Measurements from ENCODE around the gene MEMO1.
"Not testable (repeated sequence)": the region's sequence is repeated elsewhere in the genome, so short reads cannot be mapped to it uniquely, and the experiment has no call there.

MEMO1 gene

DNA sequence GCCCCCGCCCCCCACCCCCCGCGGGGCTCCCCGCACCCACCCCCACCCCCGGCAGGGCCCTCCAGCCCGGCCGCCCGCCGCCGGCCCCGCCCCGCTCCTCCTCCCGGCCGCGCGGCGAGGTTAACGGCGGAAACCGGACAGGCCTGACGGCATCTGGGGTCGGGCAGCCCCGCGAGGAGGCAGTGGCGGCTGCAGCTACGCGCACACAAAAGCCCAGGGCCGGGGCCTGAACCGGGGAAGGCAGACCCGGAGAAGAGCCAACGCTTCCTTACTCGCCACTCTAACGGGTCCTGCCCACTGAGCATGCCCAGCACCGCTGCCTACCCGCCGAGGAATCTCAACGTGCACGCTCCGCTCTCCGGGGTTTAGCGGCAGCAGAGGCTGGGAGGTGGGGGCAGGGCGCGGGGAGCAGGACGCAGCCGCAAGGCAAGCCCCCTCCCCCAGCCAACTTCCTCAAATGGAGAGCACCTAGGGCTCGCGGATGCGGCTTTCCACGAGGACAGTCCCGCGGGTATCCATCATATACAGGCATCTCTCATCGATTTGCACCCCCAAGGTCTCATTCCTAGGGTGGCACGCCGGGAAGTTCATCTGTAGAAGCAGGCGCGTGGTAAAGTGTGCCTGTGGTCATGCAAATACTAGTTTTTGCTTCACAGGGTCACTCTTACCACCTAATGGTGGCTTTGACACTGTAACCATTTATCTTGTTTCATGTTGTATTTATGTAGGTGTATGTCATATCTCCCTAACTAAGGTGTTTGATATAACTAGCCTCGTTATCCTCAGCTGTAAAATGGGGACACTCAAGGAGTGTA is at the start of gene MEMO1:
TSS of gene MEMO1 (minus strand) at position 339 of the 815 bp plus-strand sequence. CDS start 761 bp downstream, outside the sequence.
- DNase-seq (ENCODE audit: low read depth in 2 of 2), result peak; percentile 84 to 85

DNA sequence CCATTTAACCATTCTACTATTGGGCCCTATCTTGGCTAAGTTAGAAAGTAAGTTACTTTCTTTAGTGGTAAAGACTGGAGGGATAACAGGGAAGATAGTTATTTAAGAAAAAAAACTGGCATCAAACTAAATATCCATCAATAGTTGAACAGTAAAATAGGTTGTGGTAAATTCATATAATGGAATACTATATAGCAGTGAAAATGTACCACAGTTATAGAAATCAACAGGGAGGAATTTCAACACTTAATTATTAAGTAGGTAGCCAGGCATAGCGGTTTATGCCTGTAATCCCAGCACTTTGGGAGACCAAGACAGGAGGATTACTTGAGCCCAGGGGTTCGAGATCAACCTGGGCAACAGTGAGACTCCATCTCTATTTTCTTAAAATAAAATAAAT is 49.5 kb upstream of the MEMO1 start:
- DNase-seq (ENCODE audit: low read depth in 2 of 2), result no peak

GRCh38 chr2:32058130-32058529 is 47.3 kb upstream of the MEMO1 start:
- DNase-seq (ENCODE audit: low read depth in 2 of 2), result no peak

GRCh38 chr2:32054583-32054982 is 43.8 kb upstream of the MEMO1 start:
- not testable (repeated sequence) for DNase-seq (ENCODE audit: low read depth in 2 of 2)

GRCh38 chr2:32051836-32052439 is 41.1 kb upstream of the MEMO1 start:
- DNase-seq (ENCODE audit: low read depth in 2 of 2), result no peak

DNA sequence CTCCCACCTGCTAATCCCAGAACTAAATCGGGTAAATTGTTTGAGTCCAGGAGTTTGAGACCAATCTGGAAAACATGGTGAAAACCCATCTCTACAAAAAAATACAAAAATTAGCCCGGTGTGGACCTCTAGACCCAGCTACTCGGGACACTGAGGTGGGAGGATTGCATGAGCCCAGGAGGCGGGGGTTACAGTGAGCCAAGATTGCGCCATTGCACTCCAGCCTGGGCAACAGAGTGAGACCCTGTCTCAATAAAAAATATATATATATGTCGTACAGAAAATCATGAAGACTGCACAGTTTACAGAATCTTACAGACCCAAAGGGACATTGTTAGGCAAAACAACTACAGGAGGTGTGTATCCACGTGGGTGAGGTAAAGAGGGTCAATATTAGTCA is 32.8 kb upstream of the MEMO1 start:
- no peak for DNase-seq (ENCODE audit: low read depth in 2 of 2)

DNA sequence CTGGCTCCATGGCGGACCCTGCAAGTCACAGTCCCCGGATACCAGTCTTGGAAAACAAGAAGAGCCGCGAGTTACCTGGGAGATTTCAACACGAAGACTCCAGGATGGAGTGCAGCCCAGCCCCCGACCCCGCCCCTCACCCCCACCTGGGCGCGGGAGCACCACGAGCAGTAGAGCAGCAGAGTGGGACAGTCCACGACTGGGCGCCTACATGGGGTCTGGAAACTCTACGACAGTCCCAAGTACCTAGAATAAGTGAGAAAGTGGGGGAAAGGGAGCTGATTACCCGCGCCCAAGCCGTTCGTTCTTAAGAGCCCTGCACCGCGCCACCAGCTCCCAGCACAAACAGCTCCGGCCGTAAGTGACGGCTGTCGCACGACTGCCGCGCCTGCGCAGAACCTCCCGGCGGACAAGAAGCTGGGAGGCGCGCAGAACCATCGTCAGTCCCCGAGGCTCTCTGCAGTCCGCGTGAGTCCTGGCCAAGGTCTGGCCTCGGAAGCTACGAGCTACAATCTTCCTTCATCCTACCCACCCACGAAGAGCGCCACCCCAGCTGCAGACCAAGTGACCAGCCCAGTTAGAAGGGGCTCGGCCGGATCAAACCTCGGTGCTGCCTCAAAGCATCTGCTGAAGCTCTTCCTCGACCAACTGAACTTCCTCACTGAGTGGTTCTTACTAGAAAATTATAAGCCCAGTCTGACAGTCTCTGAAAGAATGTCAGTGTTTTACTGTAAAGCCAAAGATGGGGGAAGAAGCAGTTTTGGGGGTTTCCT is 28.8 kb upstream of the MEMO1 start, which contains the start of gene DPY30:
TSS of gene DPY30 (minus strand) at position 359 of the 773 bp plus-strand sequence. CDS start at position 10, 349 bp downstream.
- peak; percentile 69 to 70 for DNase-seq (ENCODE audit: low read depth in 2 of 2)

- not testable (repeated sequence) for DNase-seq (ENCODE audit: low read depth in 2 of 2)
These were observed 23.5 kb upstream of the MEMO1 start for GRCh38 chr2:32034198-32034887.

GRCh38 chr2:32018789-32019482 is 8.1 kb upstream of the MEMO1 start:
- not testable (repeated sequence) for DNase-seq (ENCODE audit: low read depth in 2 of 2)

DNA sequence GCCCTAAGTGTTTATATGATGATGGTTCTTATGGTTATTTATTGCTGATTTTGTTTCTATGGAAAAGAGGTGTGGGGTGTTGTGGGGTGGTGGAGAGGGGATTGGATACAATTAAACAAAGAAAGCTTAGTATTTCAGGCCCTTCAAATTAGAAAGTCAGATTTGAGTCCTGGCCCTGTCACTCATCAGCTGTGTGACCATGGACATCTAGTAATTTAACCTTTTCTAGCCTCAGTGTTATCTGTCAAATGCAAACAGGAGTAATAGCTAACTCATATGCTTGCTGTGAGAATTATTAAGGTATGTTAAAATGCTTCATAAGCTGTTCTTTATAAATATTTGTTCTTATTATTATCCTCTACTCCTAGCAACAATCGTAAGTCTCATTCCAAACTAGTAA is 2.1 kb upstream of the MEMO1 start:
- DNase-seq (ENCODE audit: low read depth in 2 of 2), result no peak

- DNase-seq (ENCODE audit: low read depth in 2 of 2), result no peak
These were observed 715 bp upstream of the MEMO1 start for GRCh38 chr2:32011485-32011960.

DNA sequence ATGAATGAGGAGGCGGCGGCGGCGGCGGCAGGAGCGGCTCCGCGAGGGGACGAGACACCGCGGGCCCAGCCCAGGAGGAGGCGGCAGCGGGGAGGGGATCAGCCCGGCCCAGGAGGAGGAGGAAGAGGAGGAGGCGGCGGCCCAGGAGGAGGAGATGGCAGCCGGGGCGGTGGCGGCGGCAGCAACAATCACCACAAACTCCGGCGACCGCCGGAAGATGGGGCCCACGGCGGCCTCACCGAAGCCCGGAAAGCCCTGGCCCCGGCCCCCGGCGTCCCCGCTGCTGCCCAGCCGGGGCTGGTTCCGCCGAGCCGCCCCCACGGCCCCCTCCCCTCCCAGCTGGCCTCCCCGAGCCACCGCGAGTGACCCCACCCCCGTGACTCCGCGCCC is 533 bp downstream of the MEMO1 start:
- DNase-seq (ENCODE audit: low read depth in 2 of 2), result peak; percentile 11 to 17

DNA sequence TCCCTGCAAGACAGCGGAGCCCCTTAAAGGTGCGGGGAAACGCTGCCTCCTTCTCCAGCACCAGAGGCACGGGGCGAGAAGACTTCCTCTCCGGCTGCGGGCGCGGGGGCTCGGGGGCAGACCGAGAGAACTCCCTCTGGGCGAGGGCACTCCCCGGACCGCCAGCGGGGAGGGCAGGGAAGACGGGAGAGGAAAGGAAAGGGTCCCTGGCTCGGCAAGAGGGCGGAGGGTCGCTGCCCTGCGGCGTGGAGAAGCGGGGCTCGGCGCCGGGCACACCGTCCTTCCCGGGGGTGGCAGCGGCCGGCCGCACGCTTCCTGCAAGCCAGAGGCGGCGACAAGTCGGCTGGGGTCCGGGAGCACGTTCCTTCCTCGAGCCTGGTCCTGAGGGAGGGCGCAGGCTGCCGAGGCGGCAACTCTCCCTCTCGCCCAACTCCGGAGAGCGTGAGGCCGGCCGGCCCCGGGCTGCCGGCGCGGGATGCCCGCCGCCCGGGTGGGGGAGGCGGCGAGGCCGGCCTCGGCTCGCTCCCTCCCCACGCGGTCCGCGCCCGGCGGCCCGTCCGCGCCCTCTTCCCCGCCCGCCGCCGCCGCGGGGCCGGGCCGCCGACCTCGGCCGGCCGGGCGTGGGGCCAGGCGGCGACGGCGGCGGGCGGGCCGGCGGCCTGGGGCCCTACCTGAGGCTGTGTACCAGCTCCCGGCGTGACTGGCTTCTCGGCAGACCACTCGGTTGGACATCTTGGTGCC is 1.1 kb downstream of the MEMO1 start:
- no peak for DNase-seq (ENCODE audit: low read depth in 2 of 2)

- no peak for DNase-seq (ENCODE audit: low read depth in 2 of 2)
These were observed 1.8 kb downstream of the MEMO1 start for GRCh38 chr2:32008805-32009515.

- DNase-seq (ENCODE audit: low read depth in 2 of 2), result no peak
These were observed 3.8 kb downstream of the MEMO1 start for GRCh38 chr2:32007121-32007391.

GRCh38 chr2:32005371-32005976 is 5.3 kb downstream of the MEMO1 start:
- DNase-seq (ENCODE audit: low read depth in 2 of 2), result no peak

- no peak for DNase-seq (ENCODE audit: low read depth in 2 of 2)
These were observed 7.0 kb downstream of the MEMO1 start for GRCh38 chr2:32003791-32004190.

DNA sequence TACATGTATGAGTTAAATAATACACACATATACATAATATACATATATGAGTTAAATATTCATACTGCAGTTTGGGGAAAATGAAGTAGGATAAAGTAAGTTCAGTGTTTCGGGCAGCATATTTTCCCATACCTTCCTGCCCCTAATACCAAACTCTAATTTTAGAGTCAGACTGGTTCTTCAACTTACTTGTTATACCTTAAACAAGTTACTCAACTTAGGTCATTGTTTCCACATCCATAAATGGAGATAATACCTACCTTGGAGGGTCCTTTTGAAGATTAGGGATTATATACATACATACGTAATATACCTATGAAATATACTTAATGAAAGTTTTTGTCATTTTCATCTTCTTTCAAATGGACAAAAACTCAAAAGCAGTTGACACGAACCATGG is 8.4 kb downstream of the MEMO1 start:
- no peak for DNase-seq (ENCODE audit: low read depth in 2 of 2)

- DNase-seq (ENCODE audit: low read depth in 2 of 2), result no peak
These were observed 11.4 kb downstream of the MEMO1 start for GRCh38 chr2:31999438-31999837.

Data from fibroblast of skin of left biceps (primary cell).